Measurements from ENCODE around the gene FGD2.

Gene FGD2

GRCh38 chr6:36970892-36971842 is 34.3 kb upstream of the FGD2 start:
- DNase-seq (ENCODE audit: low read depth, low spot score), result no peak

- DNase-seq (ENCODE audit: low read depth, low spot score), result no peak
Measured at GRCh38 chr6:36971921-36972673, 33.4 kb upstream of the FGD2 start.

GRCh38 chr6:36973190-36973589 is 32.3 kb upstream of the FGD2 start:
- no peak for DNase-seq (ENCODE audit: low read depth, low spot score)

GRCh38 chr6:36973647-36974046 is 31.8 kb upstream of the FGD2 start:
- DNase-seq (ENCODE audit: low read depth, low spot score), result no peak

- DNase-seq (ENCODE audit: low read depth, low spot score), result no peak
Measured at GRCh38 chr6:36975231-36976006, 30.0 kb upstream of the FGD2 start.

- DNase-seq (ENCODE audit: low read depth, low spot score), result no peak
Measured at GRCh38 chr6:36976007-36976264, 29.5 kb upstream of the FGD2 start.

GRCh38 chr6:36976509-36976908 is 28.9 kb upstream of the FGD2 start:
- no peak for DNase-seq (ENCODE audit: low read depth, low spot score)

- no peak for DNase-seq (ENCODE audit: low read depth, low spot score)
Measured at GRCh38 chr6:36976931-36977330, 28.5 kb upstream of the FGD2 start.

- DNase-seq (ENCODE audit: low read depth, low spot score), result no peak
Measured at GRCh38 chr6:36977470-36977941, 27.9 kb upstream of the FGD2 start.

GRCh38 chr6:36978421-36979346 is 26.8 kb upstream of the FGD2 start:
- no peak for DNase-seq (ENCODE audit: low read depth, low spot score)

GRCh38 chr6:36979347-36979742 is 26.1 kb upstream of the FGD2 start:
- no peak for DNase-seq (ENCODE audit: low read depth, low spot score)

- DNase-seq (ENCODE audit: low read depth, low spot score), result no peak
Measured at GRCh38 chr6:36980129-36980528, 25.3 kb upstream of the FGD2 start.

- no peak for DNase-seq (ENCODE audit: low read depth, low spot score)
Measured at GRCh38 chr6:36980876-36981619, 24.4 kb upstream of the FGD2 start.

- DNase-seq (ENCODE audit: low read depth, low spot score), result no peak
Measured at GRCh38 chr6:36983538-36983937, 21.9 kb upstream of the FGD2 start.

- no peak for DNase-seq (ENCODE audit: low read depth, low spot score)
Measured at GRCh38 chr6:36984581-36985416, 20.7 kb upstream of the FGD2 start.

GRCh38 chr6:36985417-36985807 is 20.0 kb upstream of the FGD2 start:
- DNase-seq (ENCODE audit: low read depth, low spot score), result no peak

GRCh38 chr6:36985808-36986703 is 19.4 kb upstream of the FGD2 start, which contains the start of gene MTCH1:
TSS of gene MTCH1 (minus strand) at chr6:36986196. CDS start at chr6:36986173, 23 bp downstream.
- peak; percentile 61 for DNase-seq (ENCODE audit: low read depth, low spot score)

- DNase-seq (ENCODE audit: low read depth, low spot score), result no peak
Measured at GRCh38 chr6:36986704-36987047, 18.8 kb upstream of the FGD2 start.

All from activated naive CD8-positive, alpha-beta T cell treated with anti-CD3 and anti-CD28 coated beads, Interleukin-2, amount 50 U/mL, for 16 hours (primary cell).